ENCODE results near the gene RARS2. TPM values are rescaled to one million over a fixed set of nuclear protein-coding genes. Genes with fewer than 3 reads are reported as not detected.

Gene RARS2
- total and polyA plus RNA-seq, 9 of the 15 experiments (the other 6 are each of a cell fraction or from before 2014, with no cell fraction given) = 30.0 to 92.7 (median 43.4) TPM

DNA sequence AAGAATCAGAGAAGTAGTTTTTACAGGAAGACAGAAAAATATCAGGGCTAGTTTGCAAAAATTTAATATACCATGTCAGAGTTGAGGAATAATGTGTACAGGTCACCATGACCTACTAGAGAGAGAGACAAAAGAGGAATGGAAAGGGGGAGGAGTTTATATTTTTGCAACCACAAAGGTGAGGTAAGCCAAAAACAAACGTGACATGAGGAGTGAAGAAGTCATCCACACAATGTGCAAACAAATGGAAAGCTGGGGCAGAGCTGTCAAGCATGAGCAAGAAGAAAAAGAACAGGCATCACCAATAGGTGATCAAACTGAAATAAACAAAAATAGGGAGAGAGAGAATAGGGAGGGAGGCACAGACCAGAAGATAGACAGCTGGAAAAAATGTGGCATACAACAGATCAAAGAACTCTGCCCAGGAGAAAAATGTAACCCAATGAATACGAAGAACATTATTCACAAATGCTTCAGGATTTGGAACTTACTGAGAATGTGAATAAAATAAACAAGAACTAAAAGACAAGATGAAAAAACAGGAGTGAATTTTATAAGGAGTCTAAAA, 15.5 kb downstream of the RARS2 start:
- intact Hi-C loops (cut with micrococcal nuclease) = no loop called here
- peak in 1 of 4 experiments; percentile 5 for DNase-seq (ENCODE audit: extremely low read depth in 1 of 4, low spot score in 3 of 4)
- Histone ChIP-seq H3K27me3 (ENCODE audit: control insufficient read depth in 2 of 2, insufficient read depth in 2 of 2, low read length in 2 of 2) (no peaks in the 10 kb centered on the region), H3K4me3 (no peak overlapping the region), H3K79me2 (ENCODE audit: control insufficient read depth, insufficient read depth, low read length) (peaks cover 88% of the 10 kb centered on the region), H4K20me1 (replicated peaks; ENCODE audit: control insufficient read depth, insufficient read depth, low read length) (no peaks in the 10 kb centered on the region; the same call in 1 of the 2 replicates), H3K36me3 (ENCODE audit: control insufficient read depth, insufficient read depth, low read length) (peaks cover 39% of the 10 kb centered on the region; the same call in 2 of the 3 replicates), H3K9ac (ENCODE audit: insufficient read depth in 1 of 2, low read depth in 2 of 2, low read length in 2 of 2) (no peak overlapping the region), H3K4me2 (ENCODE audit: insufficient read depth, low read length) (no peak overlapping the region), H3K9me3 (replicated peaks; ENCODE audit: control insufficient read depth, insufficient read depth, low read depth, low read length) (no peaks in the 10 kb centered on the region), H3K4me1 (replicated peaks in 1 of 2; ENCODE audit: control insufficient read depth in 2 of 2, insufficient read depth in 2 of 2, low read length in 2 of 2) (peaks cover 0 to 7% of the 10 kb centered on the region in 2 experiments; a peak in 3 of 5 replicates), H2AFZ (ENCODE audit: low read depth, low read length) (no peak overlapping the region), H3K9me1 (ENCODE audit: control insufficient read depth, insufficient read depth, low read length) (no peaks in the 10 kb centered on the region), H3K27ac (ENCODE audit: extremely low read depth, low read depth, low read length) (no peak overlapping the region)
- BruUV-seq (replicated peaks) = no TSS peak
- POLR2A ChIA-PET = interaction anchor here (1.0 kb wide), 1 partner anchor 31 kb away, joined by 3 read pairs; no protein-coding TSS in a partner anchor
- FAIRE-seq = peak; percentile 57
- WGBS (ENCODE audit: insufficient coverage, low coverage, missing lambda C conversion rate) = 44% methylated on average over 2 of the region's 2 CpGs
- CTCF ChIA-PET (ENCODE audit: low intra/inter-chr PET ratio) = no interaction called here
- ATAC-seq = peak; percentile 43; the same call in 2 of the 3 replicates
- in situ Hi-C loops (cut with MboI) = no loop called here
- TF ChIP-seq ZNF24 (IDR thresholded peaks at IDR 0.05) (no peak), KHSRP (IDR thresholded peaks at IDR 0.05) (no peak), ZNF384 (IDR thresholded peaks at IDR 0.05; ENCODE audit: low read depth, low read length) (no peak), MYBL2 (IDR thresholded peaks at IDR 0.05; ENCODE audit: low read depth) (no peak), MYBL2 (CRISPR knock-in tag; IDR thresholded peaks at IDR 0.05; ENCODE audit: borderline replicate concordance) (no peak), MCM3 (IDR thresholded peaks at IDR 0.05) (no peak), RBM34 (IDR thresholded peaks at IDR 0.05; ENCODE audit: borderline replicate concordance, insufficient read depth, low read length) (no peak), KAT7 (CRISPR knock-in tag; IDR thresholded peaks at IDR 0.05; ENCODE audit: borderline replicate concordance) (no peak), ZNF766 (CRISPR knock-in tag; conservative IDR thresholded peaks at IDR 0.05) (no peak), NR2C1 (IDR thresholded peaks at IDR 0.05) (no peak), NR2C1 (tag; IDR thresholded peaks at IDR 0.05) (no peak)
- TF ChIP-seq, protein P1, sequence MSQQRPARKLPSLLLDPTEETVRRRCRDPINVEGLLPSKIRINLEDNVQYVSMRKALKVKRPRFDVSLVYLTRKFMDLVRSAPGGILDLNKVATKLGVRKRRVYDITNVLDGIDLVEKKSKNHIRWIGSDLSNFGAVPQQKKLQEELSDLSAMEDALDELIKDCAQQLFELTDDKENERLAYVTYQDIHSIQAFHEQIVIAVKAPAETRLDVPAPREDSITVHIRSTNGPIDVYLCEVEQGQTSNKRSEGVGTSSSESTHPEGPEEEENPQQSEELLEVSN (IDR thresholded peaks at IDR 0.05; ENCODE audit: borderline replicate concordance in 1 of 2, extremely low read depth in 1 of 2, insufficient read depth in 1 of 2, insufficient read length in 1 of 2, low read depth in 1 of 2, low read length in 1 of 2, poor library complexity in 1 of 2, severe bottlenecking in 1 of 2) = no peak
- TF ChIP-seq, protein P2, sequence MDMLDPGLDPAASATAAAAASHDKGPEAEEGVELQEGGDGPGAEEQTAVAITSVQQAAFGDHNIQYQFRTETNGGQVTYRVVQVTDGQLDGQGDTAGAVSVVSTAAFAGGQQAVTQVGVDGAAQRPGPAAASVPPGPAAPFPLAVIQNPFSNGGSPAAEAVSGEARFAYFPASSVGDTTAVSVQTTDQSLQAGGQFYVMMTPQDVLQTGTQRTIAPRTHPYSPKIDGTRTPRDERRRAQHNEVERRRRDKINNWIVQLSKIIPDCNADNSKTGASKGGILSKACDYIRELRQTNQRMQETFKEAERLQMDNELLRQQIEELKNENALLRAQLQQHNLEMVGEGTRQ (CRISPR knock-in tag; IDR thresholded peaks at IDR 0.05) = no peak
- TF ChIP-seq, protein P3, sequence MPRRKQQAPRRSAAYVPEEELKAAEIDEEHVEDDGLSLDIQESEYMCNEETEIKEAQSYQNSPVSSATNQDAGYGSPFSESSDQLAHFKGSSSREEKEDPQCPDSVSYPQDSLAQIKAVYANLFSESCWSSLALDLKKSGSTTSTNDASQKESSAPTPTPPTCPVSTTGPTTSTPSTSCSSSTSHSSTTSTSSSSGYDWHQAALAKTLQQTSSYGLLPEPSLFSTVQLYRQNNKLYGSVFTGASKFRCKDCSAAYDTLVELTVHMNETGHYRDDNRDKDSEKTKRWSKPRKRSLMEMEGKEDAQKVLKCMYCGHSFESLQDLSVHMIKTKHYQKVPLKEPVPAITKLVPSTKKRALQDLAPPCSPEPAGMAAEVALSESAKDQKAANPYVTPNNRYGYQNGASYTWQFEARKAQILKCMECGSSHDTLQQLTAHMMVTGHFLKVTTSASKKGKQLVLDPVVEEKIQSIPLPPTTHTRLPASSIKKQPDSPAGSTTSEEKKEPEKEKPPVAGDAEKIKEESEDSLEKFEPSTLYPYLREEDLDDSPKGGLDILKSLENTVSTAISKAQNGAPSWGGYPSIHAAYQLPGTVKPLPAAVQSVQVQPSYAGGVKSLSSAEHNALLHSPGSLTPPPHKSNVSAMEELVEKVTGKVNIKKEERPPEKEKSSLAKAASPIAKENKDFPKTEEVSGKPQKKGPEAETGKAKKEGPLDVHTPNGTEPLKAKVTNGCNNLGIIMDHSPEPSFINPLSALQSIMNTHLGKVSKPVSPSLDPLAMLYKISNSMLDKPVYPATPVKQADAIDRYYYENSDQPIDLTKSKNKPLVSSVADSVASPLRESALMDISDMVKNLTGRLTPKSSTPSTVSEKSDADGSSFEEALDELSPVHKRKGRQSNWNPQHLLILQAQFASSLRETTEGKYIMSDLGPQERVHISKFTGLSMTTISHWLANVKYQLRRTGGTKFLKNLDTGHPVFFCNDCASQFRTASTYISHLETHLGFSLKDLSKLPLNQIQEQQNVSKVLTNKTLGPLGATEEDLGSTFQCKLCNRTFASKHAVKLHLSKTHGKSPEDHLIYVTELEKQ (CRISPR knock-in tag; IDR thresholded peaks at IDR 0.05) = no peak
- TF ChIP-seq, protein P4, sequence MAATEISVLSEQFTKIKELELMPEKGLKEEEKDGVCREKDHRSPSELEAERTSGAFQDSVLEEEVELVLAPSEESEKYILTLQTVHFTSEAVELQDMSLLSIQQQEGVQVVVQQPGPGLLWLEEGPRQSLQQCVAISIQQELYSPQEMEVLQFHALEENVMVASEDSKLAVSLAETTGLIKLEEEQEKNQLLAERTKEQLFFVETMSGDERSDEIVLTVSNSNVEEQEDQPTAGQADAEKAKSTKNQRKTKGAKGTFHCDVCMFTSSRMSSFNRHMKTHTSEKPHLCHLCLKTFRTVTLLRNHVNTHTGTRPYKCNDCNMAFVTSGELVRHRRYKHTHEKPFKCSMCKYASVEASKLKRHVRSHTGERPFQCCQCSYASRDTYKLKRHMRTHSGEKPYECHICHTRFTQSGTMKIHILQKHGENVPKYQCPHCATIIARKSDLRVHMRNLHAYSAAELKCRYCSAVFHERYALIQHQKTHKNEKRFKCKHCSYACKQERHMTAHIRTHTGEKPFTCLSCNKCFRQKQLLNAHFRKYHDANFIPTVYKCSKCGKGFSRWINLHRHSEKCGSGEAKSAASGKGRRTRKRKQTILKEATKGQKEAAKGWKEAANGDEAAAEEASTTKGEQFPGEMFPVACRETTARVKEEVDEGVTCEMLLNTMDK (IDR thresholded peaks at IDR 0.05; ENCODE audit: borderline replicate concordance, insufficient read depth, low read depth, low read length, poor library complexity, severe bottlenecking) = no peak

Measured in K562 (cell line).